GM23338 (cell line): Measurements from ENCODE around the gene CDKAL1. TPM values are rescaled to one million over a fixed set of nuclear protein-coding genes. Genes with fewer than 3 reads are reported as not detected.

Source experiments
- ATAC-seq: fragments of 200-7000 bp; cut with Tn5 transposase; 3 replicates; pipeline ENCODE4 v1.9.1; 2020
- DNase-seq: peaks from one replicate; pipeline ENCODE4 v3.0.0-alpha.2; 2015; ENCODE audit warnings: low spot score
- H2AFZ ChIP-seq: fragments of 200-600 bp; sonication (generic); 2 replicates; pipeline ENCODE4 v1.8.0; 2016; ENCODE audit warnings: antibody characterized with exemption, mild to moderate bottlenecking, moderate library complexity
- H3F3A ChIP-seq: fragments of 200-600 bp; sonication (generic); replicated peaks from 2 replicates; pipeline ENCODE4 v1.8.0; 2017; ENCODE audit warnings: antibody characterized with exemption, mixed run types, low read depth
- H3K27ac ChIP-seq: fragments of 200-600 bp; sonication (generic); 2 replicates; pipeline ENCODE4 v1.6.1; 2016; ENCODE audit warnings: low read depth
- H3K27me3 ChIP-seq: fragments of 200-600 bp; sonication (generic); 2 replicates; pipeline ENCODE4 v1.8.0; 2016; ENCODE audit warnings: mild to moderate bottlenecking, mixed run types, moderate library complexity; ENCODE audit not compliant: insufficient read depth
- H3K36me3 ChIP-seq: fragments of 200-600 bp; sonication (generic); 2 replicates; pipeline ENCODE4 v1.8.0; 2016; ENCODE audit warnings: mild to moderate bottlenecking; ENCODE audit not compliant: insufficient read depth
- H3K4me1 ChIP-seq: fragments of 200-600 bp; sonication (generic); 2 replicates; pipeline ENCODE4 v1.8.0; 2016; ENCODE audit warnings: mild to moderate bottlenecking, moderate library complexity; ENCODE audit not compliant: insufficient read depth
- H3K4me2 ChIP-seq: fragments of 200-600 bp; sonication (generic); 2 replicates; pipeline ENCODE4 v1.7.1; 2017; ENCODE audit warnings: mixed run types
- H3K4me3 ChIP-seq: fragments of 200-600 bp; sonication (generic); 2 replicates; pipeline ENCODE4 v1.6.1; 2016; ENCODE audit warnings: mixed run types
- H3K79me2 ChIP-seq: fragments of 200-600 bp; sonication (generic); replicated peaks from 2 replicates; pipeline ENCODE4 v1.8.0; 2017; ENCODE audit warnings: mild to moderate bottlenecking; ENCODE audit not compliant: insufficient read depth
- H3K9me2 ChIP-seq: fragments of 200-600 bp; sonication (generic); 2 replicates; pipeline ENCODE4 v1.8.0; 2017; ENCODE audit not compliant: insufficient read depth
- H4K20me1 ChIP-seq: fragments of 200-600 bp; sonication (generic); replicated peaks from 2 replicates; pipeline ENCODE4 v1.8.0; 2017; ENCODE audit warnings: mild to moderate bottlenecking; ENCODE audit not compliant: insufficient read depth
- H3K27ac Mint-ChIP-seq: 2 replicates; pipeline ENCODE4 v1.8.0; 2020; ENCODE audit warnings: inconsistent platforms, mild to moderate bottlenecking, moderate library complexity, mixed read lengths
- H3K27me3 Mint-ChIP-seq: 3 replicates; pipeline ENCODE4 v1.8.0; 2022; ENCODE audit warnings: low read depth, mild to moderate bottlenecking, moderate library complexity, mixed read lengths, inconsistent platforms; ENCODE audit not compliant: insufficient read depth, poor library complexity
- H3K36me3 Mint-ChIP-seq: 3 replicates; pipeline ENCODE4 v1.8.0; 2021; ENCODE audit warnings: low read depth, mild to moderate bottlenecking, inconsistent platforms, moderate library complexity, mixed read lengths
- H3K4me1 Mint-ChIP-seq: 3 replicates; pipeline ENCODE4 v1.8.0; 2020; ENCODE audit warnings: mild to moderate bottlenecking, inconsistent platforms, mixed read lengths
- H3K4me3 Mint-ChIP-seq: 3 replicates; pipeline ENCODE4 v1.8.0; 2021; ENCODE audit warnings: moderate library complexity, mild to moderate bottlenecking, inconsistent platforms, mixed read lengths
- H3K9me3 Mint-ChIP-seq: 3 replicates; pipeline ENCODE4 v1.8.0; 2020; ENCODE audit warnings: moderate library complexity, mild to moderate bottlenecking, inconsistent platforms, mixed read lengths
- CREB1 ChIP-seq: fragments of 250-450 bp; sonication (Bioruptor Pico); IDR thresholded peaks from 2 replicates; pipeline ENCODE4 v1.5.0; 2020; ENCODE audit warnings: low read depth, mild to moderate bottlenecking, moderate library complexity
- ETS1 ChIP-seq: IDR thresholded peaks from 2 replicates; pipeline ENCODE4 v1.6.1; 2016; ENCODE audit warnings: antibody characterized with exemption
- JUNB ChIP-seq: IDR thresholded peaks from one replicate; pipeline ENCODE4 v1.6.1; 2016; ENCODE audit warnings: antibody characterized with exemption; ENCODE audit not compliant: unreplicated experiment
- NANOG ChIP-seq: IDR thresholded peaks from 2 replicates; pipeline ENCODE4 v1.6.1; 2016; ENCODE audit warnings: antibody characterized with exemption, borderline replicate concordance
- REST ChIP-seq: IDR thresholded peaks from one replicate; pipeline ENCODE4 v1.6.1; 2018; ENCODE audit warnings: antibody characterized with exemption; ENCODE audit not compliant: unreplicated experiment
- STAT1 ChIP-seq: IDR thresholded peaks from one replicate; pipeline ENCODE4 v1.6.1; 2016; ENCODE audit warnings: antibody characterized with exemption; ENCODE audit not compliant: unreplicated experiment
- ZNF462 ChIP-seq: fragments of 250-450 bp; sonication (Bioruptor Pico); IDR thresholded peaks from 2 replicates; pipeline ENCODE4 v1.5.0; 2020; ENCODE audit warnings: mild to moderate bottlenecking, moderate library complexity
- polyA plus RNA-seq: library from polyadenylated mRNA; unstranded; fragments of >200 nt; fragmentation: Nextera tagmentation; extraction: Ambion mirVana; gene quantifications from 2 replicates; pipeline ENCODE4 v1.2.1, GENCODE V29; 2016
- total RNA-seq: library from RNA; depleted of rRNA; stranded (reverse); fragments of >200 nt; shearing (Covaris generic); gene quantifications from 2 replicates; pipeline ENCODE4 v1.2.3, GENCODE V29; 2014

Gene CDKAL1
- total and polyA plus RNA-seq, 2 experiments from 2014 or later = 17.8 to 35.0 TPM

GRCh38 chr6:21158149-21158548, 623.9 kb downstream of the CDKAL1 start:
- H3K27me3 ChIP-seq = no peaks in the 10 kb centered on the region
- Mint-ChIP-seq H3K27me3 (no peaks in the 10 kb centered on the region), H3K4me1 (peaks cover 30% of the 10 kb centered on the region), H3K36me3 (no peaks in the 10 kb centered on the region), H3K4me3 (no peak overlapping the region), H3K27ac (no peak overlapping the region), H3K9me3 (no peaks in the 10 kb centered on the region)
- no peaks in the 10 kb centered on the region for H3F3A ChIP-seq
- H3K36me3 ChIP-seq = no peaks in the 10 kb centered on the region
- no peak overlapping the region for H3K4me3 ChIP-seq
- H3K27ac ChIP-seq = peak overlapping the region; percentile 52; the same call in 1 of the 2 replicates
- ATAC-seq (no peak), DNase-seq (no peak)
- H2AFZ ChIP-seq = no peak overlapping the region
- H3K4me2 ChIP-seq = peak overlapping the region; percentile 58
- H3K9me2 ChIP-seq = no peaks in the 10 kb centered on the region
- H3K79me2 ChIP-seq = no peaks in the 10 kb centered on the region
- TF ChIP-seq ETS1 = no peak
- no peak for TF ChIP-seq JUNB
- TF ChIP-seq CREB1 (CRISPR knock-in tag) = no peak
- TF ChIP-seq REST = no peak
- TF ChIP-seq STAT1 = no peak
- no peak for TF ChIP-seq ZNF462
- no peak for TF ChIP-seq NANOG
- peaks cover 11% of the 10 kb centered on the region for H3K4me1 ChIP-seq
- H4K20me1 ChIP-seq = no peaks in the 10 kb centered on the region
